ENCODE data around the gene MGAM2.

MGAM2 gene

DNA sequence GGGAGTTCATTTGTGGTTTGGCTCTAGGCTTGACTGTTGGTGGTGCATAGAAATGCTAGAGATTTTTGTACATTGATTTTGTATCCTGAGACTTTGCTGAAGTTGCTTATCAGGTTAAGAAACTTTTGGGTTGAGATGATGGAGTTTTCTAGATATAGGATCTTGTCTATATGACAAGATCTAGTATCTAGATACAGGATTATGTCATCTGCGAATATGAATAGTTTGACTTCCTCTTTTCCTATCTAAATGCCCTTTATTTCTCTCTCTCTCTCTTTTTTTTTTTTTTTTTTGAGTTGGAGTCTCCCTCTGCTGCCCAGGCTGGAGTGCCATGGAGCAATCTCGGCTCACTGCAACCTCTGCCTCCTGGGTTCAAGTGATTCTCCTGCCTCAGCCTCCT lies 62.9 kb downstream of the MGAM2 start:
- H3K4me3 ChIP-seq (ENCODE audit: low read depth, low read length), result no peak overlapping the region
- TF ChIP-seq, protein P1, sequence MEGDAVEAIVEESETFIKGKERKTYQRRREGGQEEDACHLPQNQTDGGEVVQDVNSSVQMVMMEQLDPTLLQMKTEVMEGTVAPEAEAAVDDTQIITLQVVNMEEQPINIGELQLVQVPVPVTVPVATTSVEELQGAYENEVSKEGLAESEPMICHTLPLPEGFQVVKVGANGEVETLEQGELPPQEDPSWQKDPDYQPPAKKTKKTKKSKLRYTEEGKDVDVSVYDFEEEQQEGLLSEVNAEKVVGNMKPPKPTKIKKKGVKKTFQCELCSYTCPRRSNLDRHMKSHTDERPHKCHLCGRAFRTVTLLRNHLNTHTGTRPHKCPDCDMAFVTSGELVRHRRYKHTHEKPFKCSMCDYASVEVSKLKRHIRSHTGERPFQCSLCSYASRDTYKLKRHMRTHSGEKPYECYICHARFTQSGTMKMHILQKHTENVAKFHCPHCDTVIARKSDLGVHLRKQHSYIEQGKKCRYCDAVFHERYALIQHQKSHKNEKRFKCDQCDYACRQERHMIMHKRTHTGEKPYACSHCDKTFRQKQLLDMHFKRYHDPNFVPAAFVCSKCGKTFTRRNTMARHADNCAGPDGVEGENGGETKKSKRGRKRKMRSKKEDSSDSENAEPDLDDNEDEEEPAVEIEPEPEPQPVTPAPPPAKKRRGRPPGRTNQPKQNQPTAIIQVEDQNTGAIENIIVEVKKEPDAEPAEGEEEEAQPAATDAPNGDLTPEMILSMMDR (IDR thresholded peaks at IDR 0.05; ENCODE audit: borderline replicate concordance, insufficient read depth, low read depth, low read length), result no peak

DNA sequence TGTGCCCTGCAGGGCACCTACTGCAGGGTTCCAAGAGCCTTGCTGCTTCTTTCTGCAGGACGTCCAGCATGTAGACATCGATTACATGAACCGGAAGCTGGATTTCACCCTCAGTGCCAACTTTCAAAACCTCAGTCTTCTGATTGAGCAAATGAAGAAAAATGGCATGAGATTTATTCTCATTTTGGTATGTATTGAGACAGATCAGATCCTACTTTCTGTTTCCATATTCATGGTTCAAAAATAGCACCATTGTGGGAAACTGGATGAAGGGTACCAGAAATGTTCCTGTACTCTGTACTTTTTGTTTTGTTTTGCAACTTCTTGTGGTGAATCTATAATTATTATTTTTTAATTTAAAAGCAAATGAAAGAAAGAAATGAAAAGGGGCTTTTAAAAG lies 64.1 kb downstream of the MGAM2 start:
- no peak overlapping the region for H3K4me3 ChIP-seq (ENCODE audit: low read depth, low read length)
- TF ChIP-seq, protein P1 (IDR thresholded peaks at IDR 0.05; ENCODE audit: borderline replicate concordance, insufficient read depth, low read depth, low read length), result no peak

DNA sequence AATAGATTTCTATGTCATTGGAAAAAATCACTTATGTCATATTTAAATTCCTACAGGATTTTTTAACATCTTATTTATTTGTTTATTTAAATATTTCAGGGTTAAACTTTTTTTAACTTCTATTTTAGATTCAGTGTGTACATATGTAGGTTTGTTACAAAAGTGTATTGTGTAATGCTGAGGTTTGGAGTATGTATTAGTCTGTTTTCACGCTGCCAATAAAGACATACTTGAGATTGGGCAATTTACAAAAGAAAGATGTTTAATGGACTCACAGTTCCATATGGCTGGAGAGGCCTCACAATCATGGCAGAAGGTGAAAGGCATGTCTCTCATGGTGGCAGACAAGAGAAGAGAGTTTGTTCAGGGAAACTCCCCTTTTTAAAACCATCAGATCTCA lies 65.4 kb downstream of the MGAM2 start:
- no peak overlapping the region for H3K4me3 ChIP-seq (ENCODE audit: low read depth, low read length)
- TF ChIP-seq, protein P1 (IDR thresholded peaks at IDR 0.05; ENCODE audit: borderline replicate concordance, insufficient read depth, low read depth, low read length), result no peak

DNA sequence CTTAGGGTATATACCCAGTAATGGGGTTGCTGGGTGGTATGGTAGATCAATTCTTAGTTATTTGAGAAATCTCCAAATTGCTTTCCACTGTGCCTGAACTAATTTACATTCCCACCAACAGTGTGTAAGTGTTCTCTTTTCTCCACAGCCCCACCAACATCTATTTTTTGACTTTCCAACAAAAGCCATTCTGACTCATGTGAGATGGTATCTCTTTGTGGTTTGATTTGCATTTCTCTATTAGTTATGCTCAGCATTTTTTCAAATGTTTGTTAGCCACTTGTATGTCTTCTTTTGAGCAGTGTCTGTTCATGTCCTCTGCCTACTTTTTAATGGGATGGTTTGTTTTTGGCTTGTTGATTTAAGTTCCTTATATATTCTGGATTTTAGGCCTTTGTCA lies 66.4 kb downstream of the MGAM2 start:
- H3K4me3 ChIP-seq (ENCODE audit: low read depth, low read length), result no peak overlapping the region
- TF ChIP-seq, protein P1 (IDR thresholded peaks at IDR 0.05; ENCODE audit: borderline replicate concordance, insufficient read depth, low read depth, low read length), result no peak

DNA sequence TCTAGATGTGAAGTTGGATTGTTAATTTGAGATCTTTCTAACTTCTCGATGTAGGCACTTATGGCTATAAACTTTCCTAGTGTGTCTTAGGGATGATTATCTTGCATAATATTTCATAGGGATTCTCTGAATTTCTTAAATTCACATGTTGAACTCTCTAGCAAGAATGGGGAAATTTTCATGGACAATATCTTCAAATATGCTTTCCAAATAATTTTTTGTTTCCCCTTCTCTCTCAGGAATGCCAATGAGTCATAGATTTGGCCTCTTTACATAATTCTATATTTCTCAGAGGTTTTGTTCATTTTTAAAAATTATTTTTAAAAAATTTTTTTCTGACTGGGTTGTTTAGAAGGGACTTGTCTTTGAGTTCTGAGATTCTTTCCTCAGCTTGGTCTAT lies 68.9 kb downstream of the MGAM2 start:
- no peak overlapping the region for H3K4me3 ChIP-seq (ENCODE audit: low read depth, low read length)
- TF ChIP-seq, protein P1 (IDR thresholded peaks at IDR 0.05; ENCODE audit: borderline replicate concordance, insufficient read depth, low read depth, low read length), result no peak

DNA sequence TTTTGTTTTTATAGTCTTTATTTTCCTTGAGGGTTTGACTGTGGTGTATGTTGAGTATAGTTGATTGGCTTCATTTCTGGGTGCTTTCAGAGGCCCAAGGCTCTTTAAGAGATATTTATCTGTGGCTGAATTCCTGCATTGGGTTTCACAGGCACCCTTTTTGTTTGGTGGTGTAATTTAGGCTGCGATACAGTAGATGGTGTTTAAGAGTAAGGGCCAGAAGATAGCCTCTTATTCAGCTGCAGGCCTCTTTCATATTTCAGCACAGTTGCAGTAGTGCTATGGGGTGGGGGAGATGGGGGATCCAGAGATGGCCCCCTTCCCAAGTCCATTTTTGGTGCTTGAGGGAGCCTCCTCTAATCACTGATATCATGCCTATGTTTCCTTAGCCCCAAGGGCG lies 69.7 kb downstream of the MGAM2 start:
- no peak overlapping the region for H3K4me3 ChIP-seq (ENCODE audit: low read depth, low read length)
- TF ChIP-seq, protein P1 (IDR thresholded peaks at IDR 0.05; ENCODE audit: borderline replicate concordance, insufficient read depth, low read depth, low read length), result no peak

DNA sequence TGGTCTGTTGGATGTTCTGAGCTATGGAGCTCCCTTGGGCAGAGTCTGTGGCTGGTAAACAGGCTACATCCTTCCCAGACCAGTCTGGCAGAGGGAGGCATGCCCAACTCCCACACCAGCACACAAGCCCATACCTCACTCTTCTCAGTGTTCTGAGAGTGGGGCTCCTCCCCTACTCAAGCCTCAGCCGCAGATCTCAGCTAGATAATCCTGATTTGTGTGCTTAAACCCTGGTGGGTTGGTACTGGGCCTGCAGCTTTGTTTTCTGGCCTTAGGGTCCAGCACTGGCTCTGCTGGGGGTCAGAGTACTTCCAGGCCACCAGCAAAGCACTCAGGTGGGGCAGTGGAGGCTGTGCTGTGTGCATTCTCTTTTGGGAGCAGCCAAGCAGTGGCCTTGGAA lies 70.4 kb downstream of the MGAM2 start:
- TF ChIP-seq, protein P1 (IDR thresholded peaks at IDR 0.05; ENCODE audit: borderline replicate concordance, insufficient read depth, low read depth, low read length), result no peak
- no peak overlapping the region for H3K4me3 ChIP-seq (ENCODE audit: low read depth, low read length)
